Left lung (tissue), 10 donors: ENCODE results near the gene DAAM1. TPM values are rescaled to one million over a fixed set of nuclear protein-coding genes. Genes with fewer than 3 reads are reported as not detected.

Source experiments
- ATAC-seq: fragments of 200-7000 bp; cut with Tn5 transposase; one replicate; pipeline ENCODE4 v1.9.1; 2020; ENCODE audit warnings: moderate library complexity
- DNase-seq, 4 donors: peaks; one replicate each; pipeline ENCODE4 v3.0.0-alpha.2; 2013 to 2020
- H3K27ac ChIP-seq, 2 donors: fragments of 200-600 bp; sonication (generic) in 1 of 2; one replicate each; pipeline versions ENCODE4 v1.5.0 to v1.8.0; 2020 to 2021
- H3K27me3 ChIP-seq, 2 donors: fragments of 200-600 bp; sonication (generic) in 1 of 2; one replicate each; pipeline versions ENCODE4 v1.5.0 to v1.8.0; 2020 to 2021
- H3K36me3 ChIP-seq, 2 donors: fragments of 200-600 bp; sonication (generic) in 1 of 2; one replicate each; pipeline versions ENCODE4 v1.5.0 to v1.8.0; 2020 to 2021
- H3K4me1 ChIP-seq, 2 donors: fragments of 200-600 bp; one replicate each; pipeline ENCODE4 v1.8.0; 2021
- H3K4me3 ChIP-seq, 2 donors: fragments of 200-600 bp; sonication (generic) in 1 of 2; one replicate each; pipeline versions ENCODE4 v1.5.0 to v1.8.0; 2020 to 2021; ENCODE audit warnings: mild to moderate bottlenecking in 1 of 2
- H3K9me3 ChIP-seq, 2 donors: fragments of 200-600 bp; sonication (generic) in 1 of 2; one replicate each; pipeline versions ENCODE4 v1.5.0 to v1.8.0; 2020 to 2021
- CTCF ChIP-seq, 2 donors: fragments of 200-600 bp; sonication (generic) in 1 of 2; IDR thresholded peaks; one replicate each; pipeline versions ENCODE4 v1.5.0 to v1.8.0; 2021; ENCODE audit warnings: antibody characterized with exemption in 2 of 2
- intact Hi-C, 2 donors: fragments of 100-400 bp; cut with DNase I; formaldehyde crosslinking; loops; one replicate each; pipeline versions ENCODE4 v1.11.2 to v1.14.2; 2022
- polyA plus RNA-seq, 6 donors: library from polyadenylated mRNA; unstranded; fragments of 120-200 nt; gene quantifications; one replicate each; pipeline ENCODE4 v1.2.1, GENCODE V29; 2013; ENCODE audit not compliant: insufficient read length in 6 of 6
- total RNA-seq, 2 donors: library from RNA; stranded (reverse); fragmentation: NEBNext Ultra II Directional; extraction: Animal tissue kit (Norgen Biotek cat#: 25700); gene quantifications; one replicate each; pipeline ENCODE4 v1.2.1, GENCODE V29; 2021
- donor health status: DM: no; HTN: yes; CAD: no.
- donor health status: DM: no; HTN: no; CAD: no.

The DAAM1 gene
- total and polyA plus RNA-seq, 8 donors, result 47.5 to 68.4 (median 51.0) TPM

GRCh38 chr14:59346329-59346728, 157.9 kb downstream of the DAAM1 start:
- ATAC-seq (no peak), DNase-seq (no peak)
- no peak overlapping the region for H3K4me3 ChIP-seq
- intact Hi-C loops, result no loop called here
- TF ChIP-seq CTCF (IDR thresholded peaks at IDR 0.05), result no peak
- peak overlapping the region in 1 of 2 donors; percentile 22 for H3K27ac ChIP-seq
- peaks cover 9 to 10% of the 10 kb centered on the region in 2 donors for H3K4me1 ChIP-seq
- no peaks in the 10 kb centered on the region for H3K27me3 ChIP-seq
- H3K9me3 ChIP-seq, result no peaks in the 10 kb centered on the region
- peaks cover 0 to 22% of the 10 kb centered on the region in 2 donors for H3K36me3 ChIP-seq

DNA sequence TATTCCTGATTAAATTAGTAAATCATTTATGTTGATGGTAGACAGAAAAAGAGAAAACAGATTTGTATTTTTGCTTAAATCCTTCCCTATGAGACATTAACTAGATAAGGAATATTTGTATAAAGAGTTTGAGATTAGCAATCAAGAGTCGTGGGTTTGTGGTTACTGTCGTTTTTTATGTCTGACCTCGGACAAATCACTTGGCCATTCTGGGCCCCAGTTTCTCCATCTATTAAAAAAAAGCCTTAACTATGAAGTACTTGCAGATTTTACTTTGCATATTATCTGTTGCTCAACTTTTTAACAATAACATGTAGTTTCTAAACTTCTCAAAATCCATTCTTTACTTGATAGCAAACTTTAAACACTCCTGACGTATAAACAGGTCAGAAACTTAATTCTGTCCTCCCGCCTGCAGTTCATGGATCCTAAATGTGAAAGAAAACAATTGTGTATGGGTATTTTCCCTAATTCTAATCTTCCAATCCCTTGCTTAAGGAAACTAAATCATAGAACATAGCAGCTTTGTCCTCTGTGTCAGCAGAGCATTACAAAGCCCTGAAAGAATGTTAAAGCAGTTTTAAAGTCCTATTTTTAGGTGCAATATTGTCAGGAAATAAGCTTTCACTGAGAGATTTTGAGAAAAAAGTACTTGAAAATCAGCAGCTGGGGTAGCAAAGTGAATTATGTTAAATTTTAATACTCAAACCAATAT, 158.5 kb downstream of the DAAM1 start:
- ATAC-seq (no peak), DNase-seq (no peak)
- no peaks in the 10 kb centered on the region for H3K27me3 ChIP-seq
- peaks cover 0 to 22% of the 10 kb centered on the region in 2 donors for H3K36me3 ChIP-seq
- H3K4me3 ChIP-seq, result no peak overlapping the region
- no peaks in the 10 kb centered on the region for H3K9me3 ChIP-seq
- TF ChIP-seq CTCF (IDR thresholded peaks at IDR 0.05), result no peak
- H3K4me1 ChIP-seq, result peaks cover 9 to 10% of the 10 kb centered on the region in 2 donors
- intact Hi-C loops, result no loop called here
- peak overlapping the region in 1 of 2 donors; percentile 22 for H3K27ac ChIP-seq

- intact Hi-C loops, result no loop called here
- Histone ChIP-seq H3K27me3 (no peaks in the 10 kb centered on the region), H3K36me3 (peaks cover 0 to 26% of the 10 kb centered on the region in 2 donors), H3K4me3 (no peak overlapping the region), H3K4me1 (peaks cover 9 to 10% of the 10 kb centered on the region in 2 donors), H3K27ac (peak overlapping the region in 1 of 2 donors; percentile 22), H3K9me3 (no peaks in the 10 kb centered on the region)
- no peak for DNase-seq
- no peak for TF ChIP-seq CTCF (IDR thresholded peaks at IDR 0.05)
- no peak for ATAC-seq
Observed at GRCh38 chr14:59347511-59347900, 159.0 kb downstream of the DAAM1 start.

DNA sequence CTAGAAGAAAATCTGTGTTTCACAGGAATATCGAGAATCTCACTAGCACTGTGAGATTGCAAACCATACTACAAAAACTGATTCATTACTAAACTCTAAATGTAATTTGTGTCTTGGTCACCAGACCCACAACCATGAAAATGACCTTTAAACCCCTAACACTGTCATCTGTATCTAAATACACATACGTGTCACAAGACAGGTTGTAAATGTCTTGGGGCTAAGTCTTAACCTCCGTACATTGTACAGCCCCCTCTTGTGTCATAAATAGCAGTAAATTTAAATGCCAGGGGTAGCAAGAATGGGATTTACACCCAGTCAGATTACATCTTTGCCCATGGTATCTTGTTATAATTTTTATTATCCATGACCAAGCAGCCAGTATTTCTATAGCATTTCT, 159.4 kb downstream of the DAAM1 start:
- TF ChIP-seq CTCF (IDR thresholded peaks at IDR 0.05), result no peak
- intact Hi-C loops, result no loop called here
- no peaks in the 10 kb centered on the region for H3K9me3 ChIP-seq

DNA sequence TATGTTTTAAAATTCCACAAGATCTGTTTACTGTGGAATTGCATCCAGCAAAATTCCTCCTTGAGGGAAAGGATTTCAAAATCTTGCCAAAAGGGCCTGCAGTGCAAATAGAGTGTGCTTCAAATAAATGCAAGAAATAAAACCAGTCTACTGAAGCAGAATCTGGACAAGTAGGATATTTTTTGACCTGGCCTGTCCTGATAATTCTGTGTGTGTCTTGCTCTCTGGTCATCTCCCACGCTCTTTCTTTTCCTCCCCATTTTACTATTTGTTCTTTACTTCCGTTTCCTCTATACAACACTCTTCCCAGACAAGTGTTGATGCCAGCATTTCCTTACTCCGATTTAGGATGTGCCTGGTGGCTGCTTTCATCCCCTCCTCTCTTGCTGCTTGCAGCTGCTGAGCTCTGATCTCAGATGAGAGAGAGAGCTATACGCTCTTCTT, 160.8 kb downstream of the DAAM1 start:
- peak; percentile 17 for ATAC-seq
- H3K27ac ChIP-seq, result peak overlapping the region; percentile 24 to 46
- H3K27me3 ChIP-seq, result no peaks in the 10 kb centered on the region
- no peaks in the 10 kb centered on the region for H3K9me3 ChIP-seq
- DNase-seq, result no peak
- no peak overlapping the region for H3K4me3 ChIP-seq
- peaks cover 9 to 10% of the 10 kb centered on the region in 2 donors for H3K4me1 ChIP-seq
- H3K36me3 ChIP-seq, result peaks cover 0 to 41% of the 10 kb centered on the region in 2 donors
- intact Hi-C loops, result no loop called here
- no peak for TF ChIP-seq CTCF (IDR thresholded peaks at IDR 0.05)

More for the DNA sequence above, 159.4 kb downstream of the DAAM1 start:
- no peak for ATAC-seq
- H3K36me3 ChIP-seq, result peaks cover 0 to 30% of the 10 kb centered on the region in 2 donors
- H3K27me3 ChIP-seq, result no peaks in the 10 kb centered on the region
- no peak for DNase-seq
- peak overlapping the region in 1 of 2 donors; percentile 22 for H3K27ac ChIP-seq
- H3K4me1 ChIP-seq, result peaks cover 9 to 10% of the 10 kb centered on the region in 2 donors
- no peak overlapping the region for H3K4me3 ChIP-seq
